Activated CD8-positive, alpha-beta T cell treated with anti-CD3 and anti-CD28 coated beads, Interleukin-2, amount 10 ng/mL, durations not matched to agents 7 days and 5 days (primary cell): ENCODE results near the gene SLC8A1. TPM values are rescaled to one million over a fixed set of nuclear protein-coding genes. Genes with fewer than 3 reads are reported as not detected.

Experiments used
- ATAC-seq: fragments of 150-1000 bp; cut with Tn5 transposase; one replicate; pipeline ENCODE4 v1.10.0; 2021; ENCODE audit warnings: moderate library complexity
- CTCF ChIA-PET: fragments of 350-600 bp; sonication (Branson Sonifier 250); formaldehyde crosslinking; loops from one replicate; lab custom pipeline; 2021; ENCODE audit warnings: antibody characterized with exemption; lab: Charles Lee
- POLR2A ChIA-PET: fragments of 350-600 bp; sonication (Branson Sonifier 250); formaldehyde crosslinking; loops from one replicate; lab custom pipeline; 2021; ENCODE audit warnings: antibody characterized with exemption; lab: Charles Lee
- DNase-seq: peaks from one replicate; pipeline ENCODE4 v3.0.0-alpha.2; 2020
- H3K27ac Mint-ChIP-seq: one replicate; pipeline ENCODE4 v1.8.0; 2021; ENCODE audit warnings: mild to moderate bottlenecking, mixed read lengths
- H3K27me3 Mint-ChIP-seq: one replicate; pipeline ENCODE4 v1.8.0; 2021; ENCODE audit warnings: low read depth, mixed read lengths
- H3K36me3 Mint-ChIP-seq: one replicate; pipeline ENCODE4 v1.8.0; 2021; ENCODE audit warnings: low read depth, mixed read lengths
- H3K4me1 Mint-ChIP-seq: one replicate; pipeline ENCODE4 v1.8.0; 2021; ENCODE audit warnings: low read depth, mixed read lengths
- H3K4me3 Mint-ChIP-seq: one replicate; pipeline ENCODE4 v1.8.0; 2021; ENCODE audit warnings: mild to moderate bottlenecking, mixed read lengths
- H3K9me3 Mint-ChIP-seq: one replicate; pipeline ENCODE4 v1.8.0; 2022; ENCODE audit warnings: mixed read lengths; ENCODE audit not compliant: insufficient read depth
- total RNA-seq, 2 experiments: library from RNA; stranded (reverse); gene quantifications; one replicate each; pipeline ENCODE4 v1.2.3, GENCODE V29; 2021

Gene SLC8A1
- total RNA-seq, 2 experiments from 2014 or later: 0.10 to 0.45 TPM

GRCh38 chr2:40285391-40285790 lies 166.5 kb downstream of the SLC8A1 start:
- Mint-ChIP-seq H3K36me3 (no peaks in the 10 kb centered on the region), H3K9me3 (no peaks in the 10 kb centered on the region), H3K27me3 (peaks cover 2% of the 10 kb centered on the region), H3K4me1 (no peaks in the 10 kb centered on the region), H3K4me3 (no peak overlapping the region), H3K27ac (no peak overlapping the region)
- POLR2A ChIA-PET: no interaction called here
- DNase-seq (no peak), ATAC-seq (no peak)
- CTCF ChIA-PET: no interaction called here

GRCh38 chr2:40284797-40285196 lies 167.1 kb downstream of the SLC8A1 start:
- CTCF ChIA-PET: no interaction called here
- Mint-ChIP-seq H3K27ac (no peak overlapping the region), H3K9me3 (no peaks in the 10 kb centered on the region), H3K4me3 (no peak overlapping the region), H3K36me3 (no peaks in the 10 kb centered on the region), H3K27me3 (peaks cover 2% of the 10 kb centered on the region), H3K4me1 (no peaks in the 10 kb centered on the region)
- ATAC-seq: no peak
- DNase-seq: no peak
- POLR2A ChIA-PET: no interaction called here

- ChIA-PET POLR2A (no interaction called here), CTCF (no interaction called here)
- Mint-ChIP-seq H3K4me1 (no peaks in the 10 kb centered on the region), H3K27me3 (peaks cover 2% of the 10 kb centered on the region), H3K4me3 (no peak overlapping the region), H3K9me3 (no peaks in the 10 kb centered on the region), H3K27ac (no peak overlapping the region), H3K36me3 (no peaks in the 10 kb centered on the region)
- ATAC-seq (no peak), DNase-seq (no peak)
Measured at GRCh38 chr2:40283111-40283909, 168.6 kb downstream of the SLC8A1 start.

- no peak overlapping the region for H3K27ac Mint-ChIP-seq
- ATAC-seq (no peak), DNase-seq (no peak)
- no peaks in the 10 kb centered on the region for H3K9me3 Mint-ChIP-seq
- CTCF ChIA-PET: no interaction called here
- no peaks in the 10 kb centered on the region for H3K36me3 Mint-ChIP-seq
- no peaks in the 10 kb centered on the region for H3K4me1 Mint-ChIP-seq
- H3K4me3 Mint-ChIP-seq: no peak overlapping the region
- POLR2A ChIA-PET: no interaction called here
- peaks cover 2% of the 10 kb centered on the region for H3K27me3 Mint-ChIP-seq
Measured at GRCh38 chr2:40282428-40282827, 169.5 kb downstream of the SLC8A1 start.

GRCh38 chr2:40281021-40281940 lies 170.6 kb downstream of the SLC8A1 start:
- Mint-ChIP-seq H3K27me3 (peaks cover 2% of the 10 kb centered on the region), H3K4me3 (no peak overlapping the region), H3K36me3 (no peaks in the 10 kb centered on the region), H3K4me1 (no peaks in the 10 kb centered on the region), H3K27ac (no peak overlapping the region), H3K9me3 (no peaks in the 10 kb centered on the region)
- ChIA-PET CTCF (interaction anchor here (1.2 kb wide), 1 partner anchor 274 kb away, joined by 3 read pairs; no protein-coding TSS in a partner anchor), POLR2A (no interaction called here)
- DNase-seq (no peak), ATAC-seq (no peak)

- no peaks in the 10 kb centered on the region for H3K4me1 Mint-ChIP-seq
- ChIA-PET POLR2A (no interaction called here), CTCF (interaction anchor here (0.6 kb wide), 1 partner anchor 219 kb away, joined by 3 read pairs; no protein-coding TSS in a partner anchor)
- no peak for ATAC-seq
- H3K4me3 Mint-ChIP-seq: no peak overlapping the region
- no peaks in the 10 kb centered on the region for H3K9me3 Mint-ChIP-seq
- no peaks in the 10 kb centered on the region for H3K36me3 Mint-ChIP-seq
- H3K27me3 Mint-ChIP-seq: no peaks in the 10 kb centered on the region
- H3K27ac Mint-ChIP-seq: no peak overlapping the region
- no peak for DNase-seq
Measured at GRCh38 chr2:40279482-40279881, 172.4 kb downstream of the SLC8A1 start.

GRCh38 chr2:40279001-40279400 lies 172.9 kb downstream of the SLC8A1 start:
- ChIA-PET POLR2A (no interaction called here), CTCF (no interaction called here)
- Mint-ChIP-seq H3K27ac (no peak overlapping the region), H3K9me3 (no peaks in the 10 kb centered on the region), H3K4me1 (no peaks in the 10 kb centered on the region), H3K27me3 (no peaks in the 10 kb centered on the region), H3K36me3 (no peaks in the 10 kb centered on the region), H3K4me3 (no peak overlapping the region)
- no peak for ATAC-seq
- DNase-seq: no peak

GRCh38 chr2:40276076-40276475 lies 175.8 kb downstream of the SLC8A1 start:
- POLR2A ChIA-PET: no interaction called here
- CTCF ChIA-PET: interaction anchor here (1.6 kb wide), 1 partner anchor 278 kb away, joined by 4 read pairs; no protein-coding TSS in a partner anchor
- ATAC-seq: no peak
- no peak for DNase-seq
- H3K4me1 Mint-ChIP-seq: no peaks in the 10 kb centered on the region
- H3K27me3 Mint-ChIP-seq: no peaks in the 10 kb centered on the region
- H3K9me3 Mint-ChIP-seq: no peaks in the 10 kb centered on the region
- H3K4me3 Mint-ChIP-seq: no peak overlapping the region
- no peak overlapping the region for H3K27ac Mint-ChIP-seq
- no peaks in the 10 kb centered on the region for H3K36me3 Mint-ChIP-seq

GRCh38 chr2:40274270-40274669 lies 177.6 kb downstream of the SLC8A1 start:
- no peak for DNase-seq
- ATAC-seq: no peak
- H3K36me3 Mint-ChIP-seq: no peaks in the 10 kb centered on the region
- no peak overlapping the region for H3K4me3 Mint-ChIP-seq
- no peaks in the 10 kb centered on the region for H3K9me3 Mint-ChIP-seq
- ChIA-PET POLR2A (no interaction called here), CTCF (interaction anchor here (1.6 kb wide), 1 partner anchor 280 kb away, joined by 4 read pairs; no protein-coding TSS in a partner anchor)
- no peaks in the 10 kb centered on the region for H3K4me1 Mint-ChIP-seq
- H3K27ac Mint-ChIP-seq: no peak overlapping the region
- no peaks in the 10 kb centered on the region for H3K27me3 Mint-ChIP-seq

GRCh38 chr2:40273734-40274182 lies 178.1 kb downstream of the SLC8A1 start:
- Mint-ChIP-seq H3K4me3 (no peak overlapping the region), H3K27me3 (no peaks in the 10 kb centered on the region), H3K4me1 (no peaks in the 10 kb centered on the region), H3K36me3 (no peaks in the 10 kb centered on the region), H3K9me3 (no peaks in the 10 kb centered on the region), H3K27ac (no peak overlapping the region)
- no peak for ATAC-seq
- POLR2A ChIA-PET: no interaction called here
- CTCF ChIA-PET: no interaction called here
- DNase-seq: no peak

GRCh38 chr2:40271094-40271493 lies 180.8 kb downstream of the SLC8A1 start:
- no peak overlapping the region for H3K27ac Mint-ChIP-seq
- POLR2A ChIA-PET: no interaction called here
- no peaks in the 10 kb centered on the region for H3K27me3 Mint-ChIP-seq
- no peaks in the 10 kb centered on the region for H3K36me3 Mint-ChIP-seq
- no peaks in the 10 kb centered on the region for H3K4me1 Mint-ChIP-seq
- H3K9me3 Mint-ChIP-seq: no peaks in the 10 kb centered on the region
- CTCF ChIA-PET: no interaction called here
- ATAC-seq (no peak), DNase-seq (no peak)
- H3K4me3 Mint-ChIP-seq: no peak overlapping the region

GRCh38 chr2:40270372-40270771 lies 181.5 kb downstream of the SLC8A1 start:
- H3K4me3 Mint-ChIP-seq: no peak overlapping the region
- POLR2A ChIA-PET: no interaction called here
- no peaks in the 10 kb centered on the region for H3K4me1 Mint-ChIP-seq
- H3K27me3 Mint-ChIP-seq: no peaks in the 10 kb centered on the region
- no peaks in the 10 kb centered on the region for H3K9me3 Mint-ChIP-seq
- no peak for ATAC-seq
- H3K27ac Mint-ChIP-seq: no peak overlapping the region
- DNase-seq: no peak
- CTCF ChIA-PET: no interaction called here
- H3K36me3 Mint-ChIP-seq: no peaks in the 10 kb centered on the region
